Embryonic facial prominence (tissue), 1 donor: Measurements from ENCODE around the gene SLC26A4.
"Not testable (repeated sequence)": the region's sequence is repeated elsewhere in the genome, so short reads cannot be mapped to it uniquely, and the experiment has no call there.

Experiments
- DNase-seq: peaks from one replicate; pipeline ENCODE4 v3.0.0-alpha.2; 2016; ENCODE audit errors: extremely low spot score

SLC26A4 gene

GRCh38 chr7:107660381-107661080, at the start of gene SLC26A4:
TSS of gene SLC26A4 (plus strand) at chr7:107660828. CDS start at chr7:107661642, 814 bp downstream.
- DNase-seq = no peak

- no peak for DNase-seq
These were observed 47.2 kb upstream of the SLC26A4 start for GRCh38 chr7:107613439-107613838.

- DNase-seq = no peak
These were observed 46.7 kb upstream of the SLC26A4 start for GRCh38 chr7:107613948-107614347.

DNA sequence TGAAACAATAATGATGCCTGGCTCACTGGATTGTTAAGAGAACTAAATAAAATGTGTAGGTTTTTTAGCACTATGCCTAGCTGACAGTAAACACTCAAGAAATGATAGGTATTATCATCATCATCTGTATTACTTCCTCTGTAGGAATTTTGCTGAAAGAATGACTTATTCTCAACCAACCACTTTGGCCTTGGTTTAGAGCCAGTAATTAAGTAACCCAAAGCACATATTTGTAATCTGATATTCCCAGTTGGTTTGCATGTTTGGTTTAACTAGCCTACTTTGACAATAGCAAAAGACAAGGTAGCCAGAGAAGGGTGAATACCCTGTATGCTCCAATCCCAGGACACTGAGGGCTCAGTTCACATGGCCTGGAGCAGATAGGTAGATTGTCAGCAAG, 46.2 kb upstream of the SLC26A4 start:
- no peak for DNase-seq

- DNase-seq = no peak
These were observed 44.5 kb upstream of the SLC26A4 start for GRCh38 chr7:107615910-107616680.

GRCh38 chr7:107622429-107622828, 38.2 kb upstream of the SLC26A4 start:
- DNase-seq = no peak

DNA sequence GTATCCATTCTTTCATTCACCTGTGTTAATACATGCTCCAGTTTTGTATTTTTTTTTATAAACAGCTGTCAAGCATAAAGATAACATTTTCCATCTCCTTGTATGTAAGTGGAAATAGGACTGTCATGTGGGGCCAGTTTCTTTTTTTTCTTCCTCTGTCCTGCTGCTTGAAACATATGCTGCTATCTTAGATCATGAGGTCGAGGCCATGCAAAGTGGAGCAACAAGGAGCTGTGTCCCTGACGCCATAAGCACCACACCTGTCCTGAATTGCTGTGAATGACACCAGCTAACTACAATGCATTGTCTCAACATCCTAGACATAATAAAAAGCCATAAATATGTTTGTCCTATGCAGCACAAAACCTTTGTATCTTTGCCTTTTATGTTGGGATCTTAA, 37.7 kb upstream of the SLC26A4 start:
- DNase-seq = no peak

DNA sequence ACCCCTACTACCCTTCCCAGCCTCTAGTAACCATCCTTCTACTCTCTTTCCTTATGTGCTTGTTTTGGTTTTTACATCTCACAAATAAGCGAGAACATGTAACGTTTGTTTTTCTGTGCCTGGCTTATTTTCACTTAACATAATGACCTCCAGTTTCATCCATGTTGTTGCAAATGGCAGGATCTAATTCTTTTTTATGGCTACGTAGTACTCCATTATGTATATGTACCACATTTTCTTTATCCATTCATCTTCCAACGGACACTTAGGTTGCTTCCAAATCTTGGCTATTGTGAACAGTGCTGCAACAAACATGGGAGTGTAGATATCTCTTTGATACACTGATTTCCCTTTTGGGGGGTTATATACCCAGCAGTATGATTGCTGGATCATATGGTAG, 33.6 kb upstream of the SLC26A4 start:
- no peak for DNase-seq

DNA sequence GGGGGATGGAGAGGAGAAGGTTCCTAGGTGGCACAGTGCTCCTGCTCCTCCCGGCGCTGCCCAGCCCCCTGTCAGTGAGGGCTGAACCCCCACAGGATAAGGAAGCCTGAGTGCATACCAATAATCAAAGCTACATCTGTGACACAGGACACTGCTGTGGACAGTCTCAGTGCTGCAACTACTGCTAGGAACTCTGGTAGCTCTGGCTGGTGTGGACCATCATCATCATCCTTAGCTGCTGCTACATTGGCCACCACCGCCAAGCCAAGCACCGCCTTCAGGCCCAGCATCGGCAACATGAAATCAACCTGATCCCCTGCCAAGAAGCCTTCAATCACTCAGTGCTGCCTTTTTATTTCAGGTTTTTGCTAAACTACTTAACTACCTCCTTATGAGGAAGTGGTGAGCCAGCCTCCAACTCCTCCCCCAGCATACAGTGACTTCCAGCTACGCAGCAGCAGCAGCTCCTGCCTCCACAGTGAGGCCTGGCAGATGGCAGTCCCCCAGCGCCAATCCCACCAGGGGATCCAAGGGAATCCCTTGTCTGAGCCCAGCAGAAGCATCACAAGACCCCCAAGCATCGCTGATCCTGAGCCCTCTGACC, 32.1 kb upstream of the SLC26A4 start:
- DNase-seq = no peak

- DNase-seq = no peak
These were observed 30.3 kb upstream of the SLC26A4 start for GRCh38 chr7:107630342-107630741.

- no peak for DNase-seq
These were observed 28.8 kb upstream of the SLC26A4 start for GRCh38 chr7:107631588-107632491.

GRCh38 chr7:107632492-107632865, 28.1 kb upstream of the SLC26A4 start:
- DNase-seq = no peak

DNA sequence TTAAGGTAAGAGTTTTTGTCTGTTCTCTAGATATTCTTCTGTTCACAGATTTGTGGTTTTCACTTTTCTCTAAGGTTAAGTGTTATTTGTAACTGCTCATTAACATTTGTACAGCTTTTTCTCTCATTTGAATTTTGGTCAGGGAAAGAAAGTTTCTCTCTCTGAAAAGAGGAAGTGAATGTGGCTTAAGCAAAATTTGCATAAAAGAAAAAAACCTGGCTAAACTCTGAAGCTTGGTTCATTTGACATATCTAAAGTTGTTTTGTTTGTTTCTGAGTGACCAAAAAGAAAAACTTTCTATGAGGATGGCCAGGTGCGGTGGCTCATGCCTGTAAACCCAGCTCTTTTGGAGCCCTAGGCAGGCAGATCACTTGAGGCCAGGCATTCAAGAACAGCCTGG, 22.0 kb upstream of the SLC26A4 start:
- DNase-seq = no peak

- not testable (repeated sequence) for DNase-seq
These were observed 21.6 kb upstream of the SLC26A4 start for GRCh38 chr7:107639070-107639469.

DNA sequence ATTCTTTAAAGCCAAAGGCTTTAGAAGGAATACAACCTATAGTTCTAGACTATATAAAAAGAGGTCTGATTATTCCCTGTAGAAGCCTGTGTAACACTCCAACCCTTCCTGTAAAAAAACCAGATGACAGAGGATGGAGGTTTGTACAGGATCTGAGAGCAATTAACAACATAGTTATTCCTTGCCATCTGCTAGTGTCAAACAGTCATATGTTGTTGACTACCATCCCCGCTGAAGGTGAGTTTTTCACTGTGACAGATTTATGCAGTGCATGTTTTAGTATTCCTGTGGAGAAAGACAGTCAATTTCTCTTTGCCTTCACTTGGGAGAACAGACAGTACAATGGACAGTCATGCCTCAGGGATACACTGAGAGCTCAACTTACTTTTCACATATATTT, 19.0 kb upstream of the SLC26A4 start:
- no peak for DNase-seq

GRCh38 chr7:107642501-107642900, 18.1 kb upstream of the SLC26A4 start:
- no peak for DNase-seq

GRCh38 chr7:107643407-107643806, 17.2 kb upstream of the SLC26A4 start:
- DNase-seq = no peak

DNA sequence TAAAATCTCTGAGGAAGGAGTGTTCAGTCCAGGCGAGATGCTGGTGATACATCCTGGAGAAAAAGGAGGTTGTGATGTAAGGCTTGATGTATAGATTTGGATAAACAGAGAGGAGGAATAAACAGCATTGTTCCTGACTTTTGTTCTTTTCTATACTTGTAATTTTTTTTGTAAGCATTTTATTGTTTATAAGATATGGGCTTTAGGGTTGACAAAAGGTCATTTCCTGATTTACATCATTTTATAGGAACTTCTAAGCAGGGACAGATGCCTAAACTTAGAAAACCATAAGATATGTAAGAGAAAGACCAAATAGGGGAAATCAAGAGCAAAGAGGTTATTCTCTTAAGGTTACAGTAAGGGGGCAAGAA, 16.7 kb upstream of the SLC26A4 start:
- no peak for DNase-seq

DNA sequence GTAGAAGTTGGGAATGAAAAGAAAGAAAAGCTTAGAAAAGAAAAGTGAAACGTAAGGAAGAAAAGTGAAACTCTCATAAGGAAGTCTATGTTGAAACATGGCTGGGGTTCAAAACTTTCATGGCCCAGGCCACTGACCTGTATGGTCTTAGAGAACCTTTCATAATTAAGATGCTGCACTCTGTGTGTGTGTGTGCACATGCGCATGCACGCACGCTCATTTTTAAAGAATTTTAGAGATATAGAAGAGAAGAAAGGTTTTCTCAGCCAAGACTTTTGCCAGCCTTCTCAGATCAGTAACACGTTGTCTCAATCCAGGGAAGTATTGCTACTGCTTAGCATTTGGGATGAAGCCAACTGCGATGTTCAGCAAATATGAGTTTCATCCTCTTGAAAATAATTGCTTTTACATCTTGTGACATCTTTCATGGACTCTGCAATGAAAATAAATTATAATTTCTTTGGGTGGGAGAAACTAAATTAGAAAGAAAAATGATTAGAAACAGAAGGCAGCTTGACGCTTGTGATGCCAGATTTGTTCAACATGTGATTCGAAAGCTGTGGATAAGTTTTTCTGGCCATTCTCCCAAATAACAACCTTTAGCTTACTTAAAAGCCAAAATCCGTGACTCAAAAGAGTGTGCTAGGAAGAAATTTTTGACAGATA, 16.2 kb upstream of the SLC26A4 start:
- DNase-seq = no peak

- DNase-seq = no peak
These were observed 8.0 kb upstream of the SLC26A4 start for GRCh38 chr7:107652642-107653041.

GRCh38 chr7:107658467-107658866, 2.2 kb upstream of the SLC26A4 start:
- no peak for DNase-seq
